ENCODE data around the gene VSTM2L. TPM values are rescaled to one million over a fixed set of nuclear protein-coding genes. Genes with fewer than 3 reads are reported as not detected.
"Not testable (repeated sequence)": the region's sequence is repeated elsewhere in the genome, so short reads cannot be mapped to it uniquely, and the experiment has no call there.

The VSTM2L gene, protein sequence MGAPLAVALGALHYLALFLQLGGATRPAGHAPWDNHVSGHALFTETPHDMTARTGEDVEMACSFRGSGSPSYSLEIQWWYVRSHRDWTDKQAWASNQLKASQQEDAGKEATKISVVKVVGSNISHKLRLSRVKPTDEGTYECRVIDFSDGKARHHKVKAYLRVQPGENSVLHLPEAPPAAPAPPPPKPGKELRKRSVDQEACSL
- total RNA-seq (2014; rRNA removed; shearing (Covaris generic)) = 27.7 and 39.2 TPM in 2 replicates

DNA sequence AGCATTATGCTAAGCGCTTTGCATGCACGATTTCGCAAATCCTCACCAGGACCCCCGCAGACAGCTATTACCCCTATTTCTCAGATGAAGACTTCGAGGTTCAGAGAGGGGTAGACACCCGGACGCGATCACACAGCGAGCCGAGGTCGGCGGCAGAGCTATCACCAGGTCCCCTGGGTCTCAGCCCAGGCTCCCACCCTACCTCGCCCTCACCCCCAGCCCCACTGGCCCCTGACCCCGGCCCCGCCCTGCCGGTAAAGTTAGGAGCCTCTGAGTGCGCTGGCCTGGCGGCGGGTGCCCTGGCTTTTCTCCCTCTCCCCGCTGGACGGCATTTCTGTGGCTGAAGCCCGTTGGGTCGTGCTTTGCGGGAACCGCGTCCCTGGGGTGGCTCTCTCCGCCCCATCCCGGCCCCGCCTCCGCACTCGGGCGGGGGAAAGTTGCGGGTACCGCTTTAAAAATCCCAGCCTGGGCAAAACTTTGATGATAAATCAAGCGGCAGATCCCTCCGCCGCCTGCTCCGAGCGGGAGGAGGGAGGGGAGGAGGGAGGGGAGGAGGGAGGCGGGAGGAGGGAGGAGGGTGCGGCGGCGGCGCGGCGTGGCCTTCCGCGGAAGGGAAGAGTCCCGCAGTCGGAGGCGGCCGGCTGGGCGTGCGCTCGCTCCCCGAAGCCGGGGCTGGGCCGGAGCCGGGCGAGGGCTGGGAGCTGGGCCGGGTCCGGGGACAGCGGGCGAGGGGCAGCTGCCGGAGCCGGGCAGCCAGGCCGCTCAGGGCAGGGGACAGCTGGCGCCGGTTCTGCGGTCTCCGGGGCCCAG, at the start of gene VSTM2L:
Gene VSTM2L, plus strand, starts transcription at position 624 of the 810 bp plus-strand sequence. CDS start 224 bp downstream, outside the sequence.
- no peak for DNase-seq (ENCODE audit: low spot score)
- in situ Hi-C loops (cut with HindIII; ENCODE audit: low sequenced_read_pairs) = no loop called here

DNA sequence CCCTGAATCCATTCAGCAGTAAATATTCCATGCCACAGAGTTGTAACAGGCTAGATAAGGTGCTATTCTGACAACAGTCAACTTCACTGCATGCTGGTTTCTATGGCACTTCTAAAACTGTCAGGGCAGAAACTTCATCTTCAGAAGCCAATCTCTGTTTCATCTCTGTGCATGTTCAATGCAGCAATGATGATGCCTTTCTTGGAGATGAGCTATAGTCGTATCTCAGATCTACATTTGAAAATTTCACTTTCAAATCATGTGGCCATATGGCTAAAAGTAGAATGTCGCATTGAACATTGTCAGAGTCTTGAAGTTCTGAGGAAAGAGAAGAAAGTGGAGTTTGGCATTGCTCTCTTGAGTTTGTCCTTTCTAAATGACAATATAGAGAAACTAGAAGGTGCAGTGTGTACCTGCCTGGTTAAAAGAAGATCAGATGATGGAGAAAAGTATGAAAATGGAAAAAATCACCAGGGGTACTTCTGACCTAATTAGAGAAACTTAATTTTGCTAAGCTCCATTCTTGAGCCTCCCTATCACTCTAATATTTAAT, 49.0 kb upstream of the VSTM2L start:
- DNase-seq (ENCODE audit: low spot score) = no peak
- in situ Hi-C loops (cut with HindIII; ENCODE audit: low sequenced_read_pairs) = no loop called here

DNA sequence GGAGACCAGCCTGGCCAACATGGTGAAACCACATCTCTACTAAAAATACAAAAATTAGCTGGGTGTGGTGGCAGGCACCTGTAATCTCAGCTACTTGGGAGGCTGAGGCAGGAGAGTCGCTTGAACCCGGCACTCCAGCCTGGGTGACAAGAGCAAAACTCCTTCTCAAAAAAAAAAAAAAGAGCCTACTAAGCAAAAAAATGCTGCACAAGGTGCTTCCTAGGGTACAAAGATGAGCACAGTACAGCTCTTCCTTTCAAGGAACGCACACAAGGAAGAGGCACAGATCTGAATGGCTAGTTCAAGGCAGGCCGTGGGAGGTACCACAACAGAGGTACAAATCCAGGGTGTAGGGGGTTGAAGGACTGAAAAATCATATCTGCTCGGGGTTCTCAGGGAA, 46.9 kb upstream of the VSTM2L start:
- DNase-seq (ENCODE audit: low spot score); in situ Hi-C loops (cut with HindIII; ENCODE audit: low sequenced_read_pairs): not testable (repeated sequence)

DNA sequence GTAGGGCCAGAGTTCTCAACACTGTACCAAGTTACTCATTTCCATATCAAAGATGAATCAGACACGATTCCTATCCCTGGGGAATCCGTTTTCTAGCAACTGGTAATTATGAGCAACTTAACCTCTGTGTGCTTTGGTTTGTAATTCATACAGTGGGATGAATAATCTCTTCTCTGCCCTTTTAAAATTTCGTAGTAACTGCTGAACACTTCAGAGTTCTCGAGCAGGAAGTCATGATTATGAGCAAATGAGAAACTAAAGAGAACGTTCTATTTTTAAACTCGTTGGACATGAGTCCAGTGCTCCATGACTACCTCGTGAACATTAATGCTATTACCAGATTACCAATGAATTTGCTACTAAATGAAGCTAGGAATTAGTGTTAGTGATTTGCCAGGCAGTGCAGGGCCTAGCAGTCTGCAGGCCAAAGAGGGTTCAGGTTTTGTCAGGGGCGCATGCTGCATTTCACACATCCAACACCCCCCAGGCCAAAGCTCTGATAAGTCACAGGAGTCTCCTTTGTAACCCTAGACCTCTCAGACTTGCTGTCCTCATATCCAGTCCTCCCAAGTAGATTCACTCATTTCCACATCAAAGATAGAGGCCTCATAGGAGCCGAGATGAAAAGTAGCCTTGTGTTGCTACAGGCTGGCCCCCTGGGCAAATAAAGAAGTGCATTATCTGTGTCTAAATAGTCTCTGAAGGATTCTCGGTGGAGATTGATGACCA, 45.8 kb upstream of the VSTM2L start:
- in situ Hi-C loops (cut with HindIII; ENCODE audit: low sequenced_read_pairs) = no loop called here
- no peak for DNase-seq (ENCODE audit: low spot score)

DNA sequence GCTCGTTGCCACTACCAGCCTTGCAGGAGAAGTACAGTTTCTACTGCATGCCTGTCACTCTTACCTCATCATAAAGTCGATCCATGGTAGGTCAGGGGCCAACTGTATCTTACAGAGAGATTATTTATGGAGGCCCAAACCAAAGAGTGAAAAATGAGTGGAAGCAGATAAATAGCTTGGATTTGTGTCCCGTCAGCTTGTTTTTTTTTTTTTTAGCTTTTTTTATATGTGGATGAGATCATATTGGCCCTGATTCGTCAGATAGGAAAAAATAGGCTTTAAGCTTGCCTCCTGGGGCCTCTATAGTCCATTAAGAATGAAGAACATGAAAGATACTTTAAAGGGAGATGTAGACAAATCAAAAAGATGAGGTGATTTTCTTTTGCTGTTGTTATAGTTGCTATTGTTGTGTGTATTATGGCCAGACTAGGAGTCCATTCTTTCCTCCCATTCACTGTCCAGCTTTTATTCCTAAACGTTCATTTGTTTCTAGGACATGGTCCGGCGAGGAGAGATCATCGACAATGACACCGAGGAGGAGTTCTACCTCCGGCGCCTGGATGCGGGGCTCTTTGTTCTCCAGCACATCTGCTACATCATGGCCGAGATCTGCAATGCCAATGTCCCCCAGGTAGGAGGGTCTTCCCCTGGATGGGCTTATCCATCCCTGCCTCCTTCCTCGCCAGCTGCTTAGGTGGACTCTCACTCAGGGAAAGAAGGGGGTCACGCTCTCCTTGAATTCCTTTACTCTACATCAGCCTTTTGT, 43.3 kb upstream of the VSTM2L start:
- DNase-seq (ENCODE audit: low spot score) = no peak
- in situ Hi-C loops (cut with HindIII; ENCODE audit: low sequenced_read_pairs) = no loop called here

DNA sequence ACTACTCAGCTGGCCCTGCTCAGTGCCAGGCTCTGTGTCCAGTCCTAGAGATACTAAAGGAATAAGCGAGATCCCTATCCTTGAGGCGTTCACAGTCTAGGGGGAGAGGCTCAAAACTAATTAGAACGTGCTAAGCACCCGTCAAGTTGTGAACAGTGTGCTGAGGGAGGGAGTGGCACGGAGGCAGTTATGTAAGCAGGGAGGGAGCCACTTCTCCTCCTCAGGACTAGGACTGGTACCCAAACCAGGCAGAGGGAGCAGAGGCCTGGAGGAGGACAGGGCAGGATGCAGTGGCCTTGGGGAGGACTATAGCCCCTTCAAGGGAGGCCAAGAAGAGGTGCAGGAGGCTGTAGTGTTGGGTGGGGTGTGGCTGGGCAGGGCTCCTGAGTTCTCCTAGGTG, 39.6 kb upstream of the VSTM2L start:
- in situ Hi-C loops (cut with HindIII; ENCODE audit: low sequenced_read_pairs) = no loop called here
- DNase-seq (ENCODE audit: low spot score) = no peak

DNA sequence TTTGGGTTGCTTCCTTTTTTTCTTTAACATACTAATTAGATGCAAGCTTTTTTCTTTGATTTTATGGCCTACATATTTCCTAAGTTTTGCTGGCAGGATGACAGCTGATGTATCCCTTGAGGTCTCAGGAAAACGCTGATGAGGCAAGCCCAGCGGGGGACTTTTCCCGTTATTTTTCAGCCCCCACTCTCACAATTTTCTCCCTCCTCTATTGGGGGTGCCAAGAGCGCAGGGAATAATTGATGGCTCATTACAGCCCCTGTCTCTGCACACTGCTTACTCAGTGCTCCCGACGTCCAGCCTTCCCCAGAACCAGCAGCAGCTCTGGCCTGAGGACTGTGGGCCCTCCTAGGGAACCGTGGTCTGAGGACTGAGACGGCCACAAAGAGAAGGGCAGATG, 38.6 kb upstream of the VSTM2L start:
- in situ Hi-C loops (cut with HindIII; ENCODE audit: low sequenced_read_pairs) = no loop called here
- DNase-seq (ENCODE audit: low spot score) = no peak

DNA sequence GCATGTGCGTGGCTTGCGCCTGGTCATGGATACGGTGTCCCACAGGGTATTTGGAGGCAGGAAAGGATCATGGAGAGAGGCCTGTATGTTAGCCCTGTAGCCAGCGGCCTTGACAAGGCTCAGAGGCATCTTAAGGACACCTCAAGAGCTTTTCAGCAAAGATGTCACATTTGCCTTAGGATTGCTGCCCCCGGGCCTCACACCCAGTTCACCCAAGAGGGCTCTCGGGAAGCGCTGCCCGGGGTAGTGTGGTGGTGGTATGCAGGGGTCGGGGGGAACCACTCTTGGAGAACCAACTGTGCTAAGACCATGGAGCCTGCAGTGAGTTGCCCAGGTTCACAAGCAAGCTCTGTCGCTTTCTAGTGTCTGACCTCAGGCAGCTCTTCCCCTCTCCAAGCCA, 36.9 kb upstream of the VSTM2L start:
- in situ Hi-C loops (cut with HindIII; ENCODE audit: low sequenced_read_pairs) = no loop called here
- DNase-seq (ENCODE audit: low spot score) = no peak

DNA sequence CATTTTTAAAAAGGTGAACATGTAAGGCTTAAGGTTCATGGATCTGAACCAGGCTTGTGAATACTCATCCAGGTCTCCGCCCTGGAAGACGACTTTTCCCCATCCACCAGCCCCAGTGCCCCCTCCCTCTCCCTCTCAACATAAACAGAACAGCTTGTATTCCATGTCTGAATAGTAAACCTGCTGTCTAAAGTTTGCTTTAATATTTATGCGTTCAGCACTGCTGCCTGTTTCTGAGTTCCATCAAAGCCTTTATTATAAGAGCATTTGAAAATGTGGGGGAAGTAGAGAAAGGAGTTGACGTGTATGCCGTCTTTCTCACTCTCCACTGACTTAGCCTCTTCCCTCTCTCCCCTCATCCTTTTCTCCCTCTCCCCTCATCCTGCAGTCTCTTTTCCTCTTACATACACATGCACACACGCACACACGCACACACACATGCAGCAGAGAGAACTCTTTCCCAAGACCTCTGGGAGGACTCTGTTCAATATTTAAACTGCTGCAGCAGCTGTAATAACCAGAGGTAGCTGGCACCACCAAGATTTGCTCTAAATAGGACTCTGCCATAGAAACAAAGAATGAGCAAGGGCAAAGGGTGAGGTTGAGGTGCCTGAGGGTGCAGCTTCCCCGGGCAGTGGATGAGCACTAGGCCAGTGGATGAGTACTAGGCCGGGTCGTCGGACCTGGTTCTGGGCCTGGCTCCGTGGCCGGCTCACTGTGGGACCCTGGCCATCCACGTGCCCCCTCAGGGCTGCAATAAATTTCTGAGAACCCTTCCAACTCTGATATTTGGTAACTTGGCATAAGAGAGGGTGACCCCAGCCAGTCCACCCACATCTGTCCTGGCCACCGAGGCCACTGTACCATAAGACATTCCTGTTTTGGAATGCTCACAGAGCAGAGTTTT, 35.4 kb upstream of the VSTM2L start:
- in situ Hi-C loops (cut with HindIII; ENCODE audit: low sequenced_read_pairs) = no loop called here
- no peak for DNase-seq (ENCODE audit: low spot score)

DNA sequence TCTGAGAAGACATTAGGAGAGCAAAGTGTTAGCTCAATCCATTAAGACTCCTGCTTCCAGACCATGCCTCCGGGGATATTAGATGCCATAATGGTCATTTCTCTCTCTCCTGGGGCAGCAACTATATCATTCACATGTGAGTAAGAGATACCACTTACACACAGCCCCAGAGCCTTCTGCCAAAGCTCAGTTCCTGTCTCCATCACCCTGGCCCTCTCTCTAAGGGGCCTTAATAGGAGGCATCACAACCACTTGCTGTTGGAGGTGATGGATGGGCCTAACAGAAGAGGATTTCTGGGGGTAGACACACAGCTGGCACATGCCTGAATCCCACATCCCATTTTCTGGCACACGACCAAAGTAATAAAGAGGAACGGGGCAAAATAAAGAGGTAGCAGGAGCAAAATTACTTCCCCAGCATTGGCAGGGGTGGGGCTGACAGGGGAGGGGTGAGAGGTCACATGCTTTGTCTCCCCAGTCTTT, 34.0 kb upstream of the VSTM2L start:
- in situ Hi-C loops (cut with HindIII; ENCODE audit: low sequenced_read_pairs) = no loop called here
- DNase-seq (ENCODE audit: low spot score) = no peak

DNA sequence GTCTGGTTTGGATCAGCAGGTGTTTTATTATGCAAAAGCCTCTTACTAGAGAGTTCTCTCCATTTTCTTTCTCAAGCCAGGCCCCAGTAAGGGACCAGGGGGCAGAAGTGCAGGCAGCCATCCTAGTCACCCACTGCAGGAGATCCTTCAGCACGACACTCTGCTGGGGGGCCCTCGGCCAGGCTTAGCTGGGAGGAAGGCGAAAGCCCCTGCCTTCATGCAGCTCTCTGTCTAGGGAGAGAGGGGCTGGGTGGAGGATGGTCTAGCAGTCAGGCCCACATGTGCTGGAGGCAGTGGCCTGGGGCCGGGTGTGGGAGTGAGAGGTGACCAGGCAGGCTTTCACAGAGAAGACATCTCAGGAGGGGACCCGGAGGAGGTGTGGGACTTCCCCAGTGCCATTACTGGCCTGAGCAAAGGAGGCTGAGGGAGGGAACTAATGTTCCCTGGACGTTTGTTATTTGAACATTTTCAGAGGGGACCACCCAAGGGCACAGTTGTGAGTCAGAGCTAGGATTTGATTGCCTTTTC, 33.5 kb upstream of the VSTM2L start:
- in situ Hi-C loops (cut with HindIII; ENCODE audit: low sequenced_read_pairs) = no loop called here
- no peak for DNase-seq (ENCODE audit: low spot score)

DNA sequence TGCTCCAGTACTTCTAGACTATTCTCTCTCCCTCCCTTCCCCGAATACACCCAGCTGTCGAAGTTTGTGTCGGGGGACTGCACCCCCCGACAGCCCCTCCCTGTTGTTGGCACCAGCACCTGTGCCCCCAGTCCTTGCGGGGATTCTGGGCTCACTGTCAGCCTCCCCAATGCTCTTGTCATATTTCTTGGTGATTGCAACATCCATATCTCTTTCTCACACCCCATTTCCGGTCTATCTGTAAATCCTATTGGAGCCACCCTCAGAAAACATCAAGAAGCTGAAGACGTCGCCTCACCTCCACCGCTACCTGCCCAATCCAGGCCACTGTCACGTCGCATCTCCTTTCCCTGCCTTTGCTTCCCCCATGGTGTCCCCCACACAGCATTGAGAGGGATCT, 32.6 kb upstream of the VSTM2L start:
- no peak for DNase-seq (ENCODE audit: low spot score)
- in situ Hi-C loops (cut with HindIII; ENCODE audit: low sequenced_read_pairs) = no loop called here

DNA sequence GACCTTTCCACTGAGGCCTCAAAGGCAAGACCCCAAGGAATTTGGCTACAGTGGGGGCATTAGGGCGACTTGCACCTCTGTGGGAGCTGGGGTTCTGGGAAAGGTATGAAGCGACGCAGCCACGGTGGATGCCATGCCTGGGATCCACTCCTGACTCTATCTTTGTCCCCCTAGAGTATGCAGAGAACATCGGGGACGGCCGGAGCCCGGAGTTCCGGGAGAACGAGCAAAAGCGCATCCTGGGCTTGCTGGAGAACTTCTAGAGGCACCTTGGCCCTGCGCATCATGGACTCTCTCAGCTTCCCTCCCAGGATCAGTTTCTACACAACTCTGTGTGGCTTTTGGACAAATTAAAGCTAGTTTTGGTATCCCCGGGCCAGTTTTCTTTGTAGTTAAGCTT, 31.2 kb upstream of the VSTM2L start:
- in situ Hi-C loops (cut with HindIII; ENCODE audit: low sequenced_read_pairs) = no loop called here
- no peak for DNase-seq (ENCODE audit: low spot score)

DNA sequence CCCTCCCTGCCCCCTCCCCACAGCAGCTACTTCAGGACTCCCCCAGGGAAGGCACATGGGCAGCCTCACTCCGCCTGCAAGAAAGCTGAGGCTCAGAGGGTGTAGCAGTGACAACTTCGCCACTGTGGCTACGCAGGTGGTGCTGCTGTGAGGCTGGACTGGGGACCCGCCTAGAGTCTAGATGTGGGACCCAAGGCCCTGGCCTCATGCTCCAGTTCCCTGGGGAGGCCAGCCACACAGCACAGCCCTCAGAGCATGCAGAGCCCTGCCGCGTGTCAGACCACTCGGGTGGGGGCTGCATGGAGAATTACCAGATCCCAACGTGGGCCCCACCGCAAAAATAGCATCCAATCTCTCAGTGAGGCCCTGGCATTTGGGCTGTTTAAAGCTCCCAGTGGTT, 30.8 kb upstream of the VSTM2L start:
- in situ Hi-C loops (cut with HindIII; ENCODE audit: low sequenced_read_pairs) = no loop called here

DNA sequence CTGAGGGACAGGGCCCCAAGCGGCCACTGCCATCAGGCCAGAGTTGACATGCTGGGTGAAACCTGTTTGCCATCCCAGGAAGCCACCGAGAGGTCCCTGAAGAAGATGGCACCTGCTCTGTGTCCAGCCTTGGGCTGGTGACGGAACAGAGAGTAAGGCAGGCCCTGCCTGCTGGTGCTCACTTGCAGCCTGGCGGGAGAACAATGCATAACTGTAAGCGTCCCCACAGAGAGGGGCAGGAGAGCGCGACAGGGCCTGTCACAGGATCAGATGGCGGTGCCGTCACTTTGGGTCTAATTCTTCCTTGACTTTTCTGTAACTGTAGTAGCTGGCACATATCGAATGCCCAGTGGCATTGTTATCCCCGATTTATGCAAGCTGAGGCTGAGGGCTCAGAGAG, 29.0 kb upstream of the VSTM2L start:
- in situ Hi-C loops (cut with HindIII; ENCODE audit: low sequenced_read_pairs) = no loop called here
- DNase-seq (ENCODE audit: low spot score) = no peak

More for the DNA sequence above, 30.8 kb upstream of the VSTM2L start:
- no peak for DNase-seq (ENCODE audit: low spot score)

DNA sequence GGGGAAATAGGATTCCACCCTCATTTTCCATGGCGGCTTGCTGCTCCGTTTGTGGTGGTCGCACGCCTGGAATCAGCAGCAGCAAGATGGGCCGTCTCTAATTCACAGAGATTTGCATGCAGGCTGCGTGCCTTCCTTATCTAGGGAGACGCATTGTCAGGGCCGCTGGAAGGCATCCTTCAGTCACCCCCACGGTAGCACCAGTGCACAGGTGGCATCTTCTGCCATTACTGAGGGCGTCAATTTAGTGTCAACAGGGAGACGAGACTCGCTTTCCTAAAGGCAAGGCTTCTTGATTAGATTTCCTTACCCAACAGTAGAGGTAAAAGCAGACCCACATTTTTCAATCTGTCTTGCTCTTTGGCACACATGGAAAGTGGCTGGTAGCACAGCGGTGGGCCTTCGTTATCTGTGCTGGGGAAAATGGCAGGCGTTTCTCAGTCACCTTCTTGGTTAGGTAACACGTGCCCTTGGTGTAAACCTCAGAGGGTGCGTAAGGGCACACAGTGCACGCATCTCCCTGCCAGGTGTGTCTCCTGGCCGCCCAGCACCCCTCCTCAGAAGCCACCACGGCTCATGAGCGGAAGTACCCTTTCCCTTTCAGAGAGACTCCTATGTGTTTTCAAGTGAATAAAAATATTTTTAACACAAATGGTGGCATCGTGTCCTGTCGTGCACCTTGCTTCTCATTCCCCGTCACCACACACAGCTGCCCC, 27.3 kb upstream of the VSTM2L start:
- in situ Hi-C loops (cut with HindIII; ENCODE audit: low sequenced_read_pairs) = no loop called here
- no peak for DNase-seq (ENCODE audit: low spot score)

DNA sequence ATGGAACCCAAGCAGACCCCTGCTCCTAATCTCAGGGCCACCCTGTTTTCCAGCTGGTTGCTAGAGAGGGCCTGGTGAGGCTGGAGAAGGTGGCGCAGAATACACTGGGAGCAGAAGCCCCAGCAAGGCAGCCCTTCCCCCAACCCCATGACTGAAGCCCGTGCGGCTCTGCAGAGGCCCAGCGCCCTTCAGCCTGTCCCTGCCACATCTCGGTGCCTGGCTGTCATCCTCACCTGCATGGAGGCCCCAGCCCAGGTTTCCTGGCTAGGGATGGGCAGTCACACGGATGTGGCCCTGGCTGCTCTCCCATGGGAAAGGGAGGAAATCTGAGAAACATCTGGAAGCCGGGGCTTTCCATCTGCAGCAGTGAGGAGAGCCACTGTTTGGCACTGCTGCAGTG, 26.1 kb upstream of the VSTM2L start:
- no peak for DNase-seq (ENCODE audit: low spot score)
- in situ Hi-C loops (cut with HindIII; ENCODE audit: low sequenced_read_pairs) = no loop called here

Data from G401 (cell line).